Kasumi-1 (cell line): ENCODE results near the gene CACNB1.
"Not testable (repeated sequence)": the region's sequence is repeated elsewhere in the genome, so short reads cannot be mapped to it uniquely, and the experiment has no call there.

Source experiments
- DNase-seq, 2 experiments: peaks; one replicate each; lab custom pipeline; 2025; lab: John Stamatoyannopoulos, UW

CACNB1 gene

DNA sequence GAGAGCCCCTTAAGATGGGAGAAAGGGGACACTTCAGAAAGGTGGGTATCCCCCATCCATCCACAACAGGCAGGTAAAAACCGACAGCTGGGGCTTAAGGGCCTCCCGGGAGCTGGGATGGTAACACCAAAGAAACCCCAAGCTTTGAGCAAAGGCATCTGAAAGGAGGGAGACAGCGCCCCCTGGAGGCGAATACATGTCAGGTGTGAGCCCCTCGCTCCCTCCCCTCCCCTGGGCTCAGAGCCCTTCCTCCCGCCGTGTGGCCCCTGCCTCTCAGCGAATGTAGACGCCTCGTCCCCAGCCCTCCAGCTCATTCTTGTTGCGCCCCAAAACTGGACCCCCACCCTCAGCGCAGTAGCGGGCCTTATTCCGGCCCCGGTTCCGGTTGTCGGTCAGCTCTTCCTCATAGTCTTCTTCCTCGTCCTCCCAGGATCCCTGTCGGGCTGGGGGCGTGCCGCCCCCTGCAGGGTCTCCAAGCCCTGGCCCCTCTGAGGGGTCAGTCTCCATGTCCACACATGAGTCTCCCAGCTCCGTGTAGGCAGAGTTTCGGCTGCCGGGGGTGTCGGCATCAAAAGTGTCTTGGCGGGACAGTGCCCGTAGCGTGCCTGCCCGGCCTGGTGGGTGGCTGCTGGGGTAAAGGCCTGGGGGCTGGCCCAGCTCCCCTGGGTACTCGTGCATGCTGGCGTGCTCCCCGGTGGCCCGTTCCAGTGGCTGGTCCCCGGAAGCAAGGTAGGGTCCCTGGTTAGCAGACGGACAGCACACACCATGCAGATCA lies 22.4 kb downstream of the CACNB1 start:
- DNase-seq = peak; percentile 66 to 78

DNA sequence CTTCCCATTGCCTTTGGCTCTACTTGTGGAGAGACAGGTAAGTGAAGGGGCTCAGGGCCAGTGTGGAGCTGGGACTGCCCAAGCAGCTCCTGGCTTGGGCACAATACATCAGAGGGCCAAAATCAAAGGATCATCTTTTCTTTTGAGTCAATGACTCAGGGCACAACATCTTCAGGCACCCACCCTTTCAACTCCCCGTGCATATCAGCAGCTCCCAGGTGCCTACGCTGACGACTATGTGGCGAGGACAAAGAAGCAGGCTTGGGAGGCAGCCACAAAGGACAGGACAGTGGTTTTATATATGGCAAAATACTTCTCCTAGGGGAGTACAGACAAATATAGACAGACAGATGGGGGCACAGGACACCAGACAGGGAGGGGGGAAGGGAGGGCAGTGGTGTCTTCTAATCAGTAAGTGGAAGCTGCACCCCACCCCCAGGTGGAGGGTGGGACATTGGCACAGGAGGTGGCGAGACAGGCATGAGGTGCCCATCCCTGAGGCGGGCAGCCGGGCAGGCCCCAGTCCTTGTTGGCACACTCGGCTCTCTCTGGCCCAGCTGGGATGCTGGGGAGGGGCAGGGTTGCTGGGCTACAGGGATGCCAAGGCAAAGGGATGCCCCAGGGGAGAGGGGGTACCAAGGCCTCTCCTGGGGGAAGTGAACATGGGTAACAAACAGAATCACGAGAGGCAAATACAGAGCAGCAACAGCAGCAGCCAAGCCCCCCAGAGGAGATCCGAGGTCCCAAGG lies 23.8 kb downstream of the CACNB1 start:
- no peak for DNase-seq

DNA sequence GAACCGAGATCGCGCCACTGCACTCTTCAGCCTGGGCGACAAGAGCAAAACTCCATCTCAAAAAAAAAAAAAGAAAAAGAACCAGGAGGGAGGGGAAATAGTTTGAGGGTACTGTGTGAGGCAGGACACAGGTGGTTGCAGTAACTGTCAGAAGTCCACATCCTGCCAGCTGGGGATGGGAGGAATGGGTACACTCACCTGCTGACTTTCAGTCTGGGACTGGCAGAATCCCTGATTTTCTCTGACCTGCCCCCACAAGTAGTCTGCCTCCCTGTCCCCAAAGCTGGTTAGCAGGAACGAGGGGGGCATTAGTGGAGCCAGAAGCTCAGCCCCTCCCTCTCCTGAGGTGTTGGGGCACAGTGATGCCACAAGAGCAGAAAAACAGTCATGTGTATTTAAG lies 24.4 kb downstream of the CACNB1 start:
- DNase-seq = no peak

DNA sequence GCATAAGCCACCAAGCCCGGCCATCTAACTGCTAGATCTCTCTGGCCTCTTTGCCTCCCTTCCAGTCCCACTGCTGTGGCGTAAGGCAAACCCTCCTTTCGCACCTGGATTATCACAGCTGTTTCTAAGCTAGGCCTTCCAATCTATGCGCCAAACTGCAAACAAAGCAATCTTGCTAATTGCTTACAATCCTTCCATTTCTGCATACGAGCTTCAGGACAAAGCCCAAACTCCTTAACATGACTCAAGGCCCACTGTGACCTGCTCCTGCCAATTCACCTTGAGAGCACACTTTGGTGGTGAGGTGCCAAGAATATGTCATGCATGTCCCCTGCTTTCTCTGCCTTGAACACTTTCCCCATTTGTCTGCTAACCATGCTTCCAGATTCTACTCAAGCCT lies 25.5 kb downstream of the CACNB1 start:
- DNase-seq = no peak

DNA sequence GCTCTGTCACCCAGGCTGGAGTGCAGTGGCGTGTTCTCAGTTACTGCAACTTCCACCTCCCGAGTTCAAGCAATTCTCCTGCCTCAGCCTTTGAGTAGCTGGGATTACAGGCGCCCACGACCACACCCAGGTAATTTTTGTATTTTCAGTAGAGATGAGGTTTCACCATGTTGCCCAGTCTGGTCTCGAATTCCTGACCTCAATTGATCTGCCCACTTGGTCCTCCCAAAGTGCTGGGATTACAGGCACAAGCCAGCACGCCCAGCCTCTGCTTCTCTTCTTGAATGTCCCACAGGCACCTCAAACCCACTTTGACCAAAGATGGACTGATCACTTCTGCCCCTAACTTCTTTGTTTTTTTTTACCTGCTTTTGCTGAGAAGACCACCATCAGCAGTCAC lies 26.9 kb downstream of the CACNB1 start:
- no peak for DNase-seq

DNA sequence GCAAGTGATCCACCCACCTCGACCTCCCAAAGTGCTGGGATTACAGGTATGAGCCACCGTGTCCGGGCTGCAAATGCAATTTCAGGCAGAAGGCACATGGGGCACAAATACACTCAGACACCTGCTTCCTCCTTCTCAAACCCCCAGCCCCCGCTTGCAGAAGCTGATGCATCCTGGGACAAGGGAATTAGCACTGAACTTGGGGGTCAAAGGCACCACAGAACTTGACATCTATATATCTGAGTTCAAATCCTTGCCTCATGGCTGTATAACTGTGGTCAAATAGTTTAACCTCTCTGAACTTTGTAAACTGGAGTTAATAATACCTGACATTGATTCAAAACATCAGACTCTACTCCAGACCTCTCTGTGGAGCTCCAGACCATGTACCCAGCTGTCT lies 27.4 kb downstream of the CACNB1 start:
- no peak for DNase-seq

DNA sequence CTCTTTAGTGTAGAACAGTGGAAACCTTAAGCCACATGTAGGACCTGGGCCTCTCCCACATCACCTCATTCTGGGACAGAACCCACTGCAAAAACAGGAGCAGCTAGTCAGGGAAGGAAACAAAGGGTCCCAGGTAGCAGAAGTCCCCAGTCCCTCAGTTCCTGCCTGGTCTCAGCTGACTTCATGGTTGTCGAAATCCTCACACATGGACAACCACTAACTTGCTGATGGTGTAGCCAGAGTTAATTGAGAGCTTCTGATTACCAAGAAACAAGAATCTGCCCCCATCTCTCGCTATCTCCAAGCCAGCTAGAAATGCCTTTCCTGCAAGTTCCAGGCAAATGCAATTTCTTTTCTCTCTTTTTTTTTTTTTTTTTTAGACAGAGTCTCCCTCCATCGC lies 28.0 kb downstream of the CACNB1 start:
- DNase-seq = no peak

DNA sequence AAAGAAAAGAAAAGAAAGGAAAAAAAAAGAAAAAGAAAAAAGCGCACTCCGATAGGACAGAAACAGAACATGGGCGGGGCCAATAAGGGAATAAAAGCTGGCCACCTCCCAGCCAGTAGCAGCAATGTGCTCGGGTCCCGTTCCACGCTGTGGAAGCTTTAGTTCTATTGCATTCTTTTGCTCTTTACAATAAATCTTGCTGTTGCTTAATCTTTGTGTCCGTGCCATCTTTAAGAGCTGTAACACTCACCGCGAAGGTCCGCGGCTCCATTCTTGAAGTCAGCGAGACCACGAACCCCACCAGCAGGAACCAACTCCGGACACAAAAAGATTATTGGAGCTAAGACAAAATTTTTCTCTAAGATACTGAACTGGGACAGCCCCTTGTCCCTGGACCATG lies 28.4 kb downstream of the CACNB1 start:
- no peak for DNase-seq

DNA sequence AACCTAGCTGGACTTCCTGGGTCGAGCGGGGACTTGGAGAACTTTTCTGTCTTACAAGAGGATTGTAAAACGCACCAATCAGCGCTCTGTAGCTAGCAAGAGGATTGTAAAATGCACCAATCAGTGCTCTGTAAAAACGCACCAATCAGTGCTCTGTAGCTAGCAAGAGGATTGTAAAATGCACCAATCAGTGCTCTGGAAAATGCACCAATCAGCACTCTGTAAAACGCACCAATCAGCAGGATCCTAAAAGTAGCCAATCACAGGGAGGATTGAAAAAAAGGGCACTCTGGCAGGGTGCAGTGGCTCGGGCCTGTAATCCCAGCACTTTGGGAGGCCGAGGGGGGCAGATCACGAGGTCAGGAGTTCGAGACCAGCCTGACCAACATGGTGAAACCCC lies 29.0 kb downstream of the CACNB1 start:
- not testable (repeated sequence) for DNase-seq

DNA sequence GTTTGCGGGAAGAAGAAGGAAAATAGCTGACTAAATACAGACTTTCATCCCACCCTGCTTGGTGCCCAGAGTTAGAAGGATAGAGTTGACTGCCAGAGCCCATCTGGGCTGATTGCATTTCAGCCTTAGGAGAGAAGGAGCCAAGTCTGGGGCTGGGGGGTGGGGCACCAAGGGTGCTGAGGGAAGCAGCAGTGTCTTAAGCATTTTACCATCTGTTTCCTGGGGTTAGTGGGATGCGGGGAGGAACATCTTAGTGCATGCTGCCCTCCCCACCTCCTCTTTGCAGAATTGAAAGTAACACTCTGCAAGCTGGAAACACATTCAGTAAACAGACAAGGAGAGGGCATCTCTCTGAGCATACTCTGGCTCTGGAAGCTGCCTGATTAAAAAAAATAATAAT lies 30.0 kb downstream of the CACNB1 start:
- peak; percentile 96 for DNase-seq

DNA sequence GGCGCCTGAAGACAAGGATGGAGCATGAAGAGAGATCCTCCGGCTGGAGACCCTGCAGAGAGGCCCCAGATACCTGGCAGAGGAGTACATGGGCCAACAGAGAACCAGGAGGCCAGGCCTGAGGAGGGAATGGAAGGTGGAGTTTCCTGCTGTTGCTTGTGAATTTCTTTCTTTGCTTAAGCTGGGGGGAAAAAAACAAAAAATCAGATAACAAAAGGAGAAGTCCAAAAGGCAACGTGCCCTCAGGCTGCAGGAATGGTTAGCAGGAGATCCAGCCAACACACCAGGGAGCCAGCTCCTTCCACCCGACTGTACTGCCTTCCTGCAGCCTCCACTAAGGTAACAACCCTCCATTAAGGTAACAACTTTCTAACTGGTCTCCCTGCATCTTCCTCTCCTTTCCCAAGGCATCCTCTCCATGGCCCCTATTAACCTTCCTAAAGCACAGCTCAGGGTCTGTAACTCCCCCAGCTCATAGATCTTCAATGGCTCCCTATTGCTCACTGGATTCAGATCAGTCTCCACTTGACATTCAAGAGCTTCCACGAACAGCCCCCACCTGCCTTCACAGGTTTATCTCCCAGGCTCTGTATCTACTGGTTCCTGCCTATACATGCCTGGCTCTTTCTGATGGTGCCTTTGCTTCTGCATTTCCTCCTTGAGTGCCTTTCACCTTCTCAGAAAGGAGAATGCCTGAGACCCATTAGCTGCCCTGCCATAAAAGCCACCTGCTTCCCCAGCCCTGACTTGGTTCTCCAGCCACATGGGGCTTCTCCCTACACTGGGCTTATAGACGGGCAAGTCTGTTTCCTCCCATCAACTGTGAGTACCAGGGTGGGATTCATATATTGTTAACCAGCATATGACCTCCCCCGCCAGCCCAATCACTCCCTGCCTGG lies 30.8 kb downstream of the CACNB1 start:
- DNase-seq = peak; percentile 62 to 72

DNA sequence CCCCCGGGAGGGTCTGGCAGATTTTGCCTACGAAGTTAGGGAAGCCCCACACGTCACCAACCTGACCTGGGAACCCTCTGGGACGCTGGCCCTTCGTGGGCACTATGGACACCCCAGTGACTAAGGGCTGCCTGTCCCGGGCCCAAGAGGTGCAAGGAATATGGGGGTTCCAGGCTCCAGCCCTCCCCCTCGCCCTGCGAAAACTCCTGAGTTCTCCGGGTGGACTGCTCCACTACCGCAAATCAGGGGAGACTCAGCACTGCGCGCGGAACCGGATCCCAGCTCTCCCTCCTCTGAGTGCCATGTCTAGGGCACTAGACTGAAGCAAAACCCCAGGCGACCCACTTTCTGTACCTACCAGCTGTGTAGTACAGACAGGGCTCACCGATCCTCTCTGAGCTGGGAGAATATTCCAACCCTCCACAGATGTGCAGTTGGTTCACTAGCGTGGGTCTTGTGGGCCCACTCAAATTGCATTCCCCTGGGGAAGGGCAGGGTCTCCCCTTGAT lies 31.6 kb downstream of the CACNB1 start, which contains the start of gene ARL5C:
Gene ARL5C (minus strand): TSS at position 321 of the 509 bp plus-strand sequence. CDS start 401 bp downstream, outside the sequence.
- no peak for DNase-seq

DNA sequence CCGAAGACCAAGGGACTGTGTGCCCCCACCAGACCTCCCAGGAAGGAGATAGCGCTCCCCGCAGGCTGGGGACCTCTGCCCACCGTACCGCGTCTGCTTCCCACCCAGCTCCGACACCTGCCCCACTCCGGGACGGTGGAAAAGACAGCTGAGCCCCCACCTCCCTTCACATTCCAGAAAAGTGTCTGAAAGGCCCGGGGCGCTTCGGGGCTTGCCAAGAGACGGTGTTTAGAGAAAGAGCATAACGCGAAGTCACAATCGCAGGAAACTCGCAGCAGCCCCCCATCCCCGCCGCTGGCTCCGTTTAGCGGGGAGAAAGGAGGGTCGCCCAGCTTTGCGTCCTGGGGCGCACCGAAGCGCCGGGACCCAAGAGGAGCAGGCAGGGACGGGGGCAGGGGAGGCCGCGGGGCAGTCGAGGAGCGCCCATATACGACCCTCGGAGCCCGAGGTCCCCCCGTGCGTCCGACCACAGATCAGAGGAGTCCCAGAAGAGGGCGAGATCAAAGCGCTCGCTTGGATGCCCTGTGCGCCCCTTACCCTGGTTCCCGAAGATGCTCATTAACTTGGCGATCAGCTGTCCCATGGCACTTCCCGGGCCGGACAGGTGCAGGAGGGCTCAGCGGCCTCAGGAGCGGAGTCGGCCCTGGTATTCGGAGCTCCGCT lies 32.2 kb downstream of the CACNB1 start:
- no peak for DNase-seq

DNA sequence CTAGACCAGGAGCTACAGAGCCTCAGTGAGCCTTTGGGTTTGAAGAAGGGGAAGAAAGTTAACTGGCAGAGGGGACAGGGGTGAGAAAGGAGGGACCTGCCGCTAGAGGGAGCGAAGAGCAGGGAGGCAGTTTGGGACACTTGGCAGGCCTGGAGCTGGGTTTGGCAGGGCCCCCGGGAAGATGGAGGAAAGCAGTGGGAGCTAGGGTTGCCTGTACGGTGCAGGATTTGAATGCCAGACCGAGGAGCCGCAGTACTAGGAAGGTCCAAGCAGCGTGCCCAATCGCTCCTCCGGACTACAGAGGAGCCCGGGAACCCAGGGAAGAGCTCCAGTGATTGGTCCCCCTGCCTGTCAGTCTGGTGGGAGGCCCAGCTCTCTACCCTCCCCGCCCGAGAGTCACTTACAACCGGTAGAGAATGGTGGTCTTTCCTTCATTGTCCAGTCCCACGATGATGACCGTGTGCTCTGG lies 32.8 kb downstream of the CACNB1 start:
- DNase-seq = peak; percentile 79 to 93

DNA sequence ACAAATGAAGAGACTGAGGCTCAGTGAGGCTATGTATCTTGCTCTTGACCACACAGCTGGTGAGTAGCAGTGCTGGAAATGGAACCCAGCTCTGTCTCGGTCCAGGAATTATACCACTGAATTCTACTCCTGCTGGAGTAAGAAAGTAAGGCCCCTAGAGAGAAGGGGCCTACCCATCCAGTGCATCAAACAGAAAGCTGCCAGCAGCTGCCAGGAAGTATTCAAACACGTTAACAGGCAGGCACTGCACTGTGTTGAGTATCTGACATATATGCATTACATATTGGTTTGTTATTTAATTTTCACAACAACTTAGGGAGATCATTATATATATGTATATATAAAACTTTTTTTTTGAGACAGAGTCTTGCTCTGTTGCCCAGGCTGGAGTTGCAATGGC lies 35.5 kb downstream of the CACNB1 start:
- no peak for DNase-seq

DNA sequence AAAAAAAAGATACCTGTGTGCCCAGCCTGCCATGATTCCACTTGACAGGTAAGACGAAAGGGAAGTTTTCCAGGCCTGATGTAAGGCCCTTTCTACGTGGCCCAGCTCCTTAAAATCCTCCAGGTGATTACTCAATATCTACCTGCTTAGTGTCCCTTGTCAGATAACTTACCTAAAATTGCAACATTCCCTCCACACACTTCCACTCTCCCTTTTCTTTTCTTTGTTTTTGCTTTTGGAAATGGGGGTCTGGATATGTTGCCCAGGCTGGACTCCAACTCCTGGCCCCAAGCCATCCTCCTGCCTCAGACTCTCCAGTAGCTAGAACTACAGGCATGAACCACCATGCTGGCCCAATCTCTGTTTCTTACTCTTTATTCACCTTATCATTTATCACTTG lies 38.8 kb downstream of the CACNB1 start:
- DNase-seq = no peak

DNA sequence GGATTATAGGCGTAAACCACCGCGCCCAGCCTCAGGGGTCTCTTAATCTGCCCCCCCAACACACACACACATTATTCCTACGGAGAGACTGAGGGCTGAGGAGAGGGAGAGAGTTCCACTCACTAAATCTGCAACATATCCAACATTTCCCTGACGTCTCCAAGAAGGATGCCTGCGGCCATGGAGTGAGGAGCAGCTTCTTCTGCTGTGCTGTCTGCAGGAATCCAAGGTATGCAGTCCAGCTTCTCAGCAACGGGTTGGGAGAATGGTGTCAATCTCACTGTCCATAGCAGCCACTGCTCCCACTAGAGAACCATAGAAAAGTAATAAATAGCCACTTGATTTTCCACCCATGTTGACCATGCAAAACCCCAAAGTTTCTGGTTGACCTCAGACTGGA lies 41.0 kb downstream of the CACNB1 start:
- no peak for DNase-seq

DNA sequence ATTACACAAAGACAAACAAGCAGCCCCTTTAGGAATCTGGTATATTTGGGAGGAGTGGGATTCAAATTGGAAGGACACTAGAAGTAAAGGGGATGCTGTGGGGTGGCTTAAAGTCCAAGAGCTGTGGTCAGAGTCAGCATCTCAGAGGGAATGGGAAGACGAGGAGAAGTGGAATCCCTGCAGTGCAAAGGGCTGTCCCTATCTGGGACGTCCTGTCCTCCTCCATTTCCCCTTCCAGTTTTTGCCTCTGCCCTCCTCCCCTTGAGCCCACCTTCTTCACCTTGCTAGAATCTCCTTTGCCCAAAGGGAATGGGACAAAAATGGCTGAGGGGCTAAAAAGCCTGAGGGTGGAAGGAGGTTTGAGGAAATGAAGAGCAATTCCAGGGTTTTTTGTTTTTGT lies 41.8 kb downstream of the CACNB1 start:
- no peak for DNase-seq

DNA sequence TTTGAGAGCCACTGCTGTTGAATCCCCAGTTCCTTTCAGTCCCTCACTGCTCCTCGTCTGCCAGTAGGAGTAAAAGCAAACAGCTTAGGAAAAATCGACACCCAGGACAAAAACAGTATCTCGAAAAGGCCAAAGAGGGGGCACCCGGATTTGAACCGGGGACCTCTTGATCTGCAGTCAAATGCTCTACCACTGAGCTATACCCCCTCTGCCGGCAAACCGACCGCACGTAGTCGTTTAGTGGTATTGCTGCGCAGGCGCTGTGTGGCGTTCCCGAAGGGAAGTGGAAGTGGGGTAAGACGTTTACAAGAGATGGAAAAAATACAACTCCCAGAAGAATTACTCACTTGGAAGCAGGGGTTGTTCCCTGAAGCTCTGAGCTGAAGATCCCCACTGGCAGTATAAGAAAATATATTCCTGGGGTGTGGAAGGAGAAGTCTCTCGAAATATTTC lies 43.8 kb downstream of the CACNB1 start:
- DNase-seq = peak; percentile 74 to 77

DNA sequence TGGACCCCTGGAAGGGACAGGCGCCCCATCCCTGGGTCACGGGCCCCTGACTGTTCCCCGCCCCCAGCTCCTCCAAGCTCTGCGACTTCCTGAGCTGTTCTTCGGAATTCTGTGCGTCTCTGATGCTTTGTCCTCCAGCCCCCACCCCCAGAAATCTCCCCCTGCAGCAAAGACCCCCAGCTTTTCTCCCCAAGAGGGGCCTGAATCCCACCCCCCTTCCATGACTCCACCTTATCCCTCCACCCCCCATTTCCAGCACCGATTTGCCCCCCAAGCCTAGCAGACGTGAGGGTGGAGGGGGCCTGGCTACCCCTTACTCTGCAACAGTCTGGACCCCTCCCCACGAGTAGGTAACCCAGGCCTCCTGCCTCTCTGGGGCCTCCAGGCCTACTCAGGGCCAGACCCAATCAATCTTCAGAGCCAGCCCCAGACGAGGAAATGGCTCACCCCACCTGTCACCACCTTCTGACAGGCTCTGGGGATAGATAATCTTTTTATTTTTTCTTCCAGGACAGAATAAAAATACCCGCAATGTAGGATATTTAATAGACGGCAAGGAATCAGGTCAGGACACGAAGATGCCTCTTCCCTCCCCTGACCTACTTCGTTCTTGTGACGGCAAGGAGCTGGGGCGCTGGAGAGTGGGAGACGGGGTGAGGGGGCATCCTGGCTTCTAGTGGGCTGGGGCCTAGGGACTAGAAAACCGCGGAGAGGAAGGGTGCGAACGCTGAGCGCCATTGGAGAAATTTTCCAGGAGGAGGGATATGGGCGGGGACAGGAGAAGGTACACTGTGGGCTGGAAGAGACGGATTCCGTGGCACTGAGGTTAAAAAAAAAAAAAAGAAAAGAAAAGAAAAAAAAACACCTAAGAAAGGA lies 45.3 kb downstream of the CACNB1 start:
- DNase-seq = no peak
